Naive thymus-derived CD4-positive, alpha-beta T cell (primary cell): Measurements from ENCODE around the gene SEZ6. TPM values are rescaled to one million over a fixed set of nuclear protein-coding genes. Genes with fewer than 3 reads are reported as not detected.

ENCODE experiments used
- ATAC-seq: fragments of 150-1000 bp; cut with Tn5 transposase; 2 replicates; pipeline ENCODE4 v1.10.0; 2021; ENCODE audit warnings: mild to moderate bottlenecking, moderate library complexity
- CTCF ChIA-PET: fragments of 350-600 bp; sonication (Branson Sonifier 250); formaldehyde crosslinking; loops from one replicate; lab custom pipeline; 2021; ENCODE audit warnings: antibody characterized with exemption; lab: Charles Lee
- POLR2A ChIA-PET: fragments of 350-600 bp; sonication (Branson Sonifier 250); formaldehyde crosslinking; loops from one replicate; lab custom pipeline; 2021; ENCODE audit warnings: antibody characterized with exemption, inconsistent platforms; lab: Charles Lee
- DNase-seq, 9 donors: peaks; one replicate each; pipeline versions ENCODE4 v3.0.0 to v3.0.0-alpha.2; 2020 to 2022; ENCODE audit warnings: mixed read lengths in 1 of 9
- H3K27ac ChIP-seq: one replicate; pipeline ENCODE4 v1.7.0; 2013; ENCODE audit warnings: mild to moderate bottlenecking, low read depth, low read length, moderate library complexity
- H3K27me3 ChIP-seq, 2 donors: one replicate each; pipeline ENCODE4 v1.7.0; 2013; ENCODE audit warnings: low read length in 2 of 2, mild to moderate bottlenecking in 2 of 2, moderate library complexity in 2 of 2; ENCODE audit not compliant: control insufficient read depth in 2 of 2, insufficient read depth in 2 of 2
- H3K36me3 ChIP-seq, 3 experiments: 1 replicate in 2 of 3; 2 replicates in 1 of 3; pipeline ENCODE4 v1.7.0; 2013; ENCODE audit warnings: low read length in 3 of 3, mild to moderate bottlenecking in 3 of 3, moderate library complexity in 1 of 3; ENCODE audit not compliant: insufficient read depth in 3 of 3, control insufficient read depth in 2 of 3
- H3K4me1 ChIP-seq, 2 donors: one replicate each; pipeline ENCODE4 v1.7.0; 2013; ENCODE audit warnings: low read length in 2 of 2, mild to moderate bottlenecking in 2 of 2, moderate library complexity in 1 of 2; ENCODE audit not compliant: control insufficient read depth in 2 of 2, insufficient read depth in 2 of 2
- H3K4me3 ChIP-seq: 2 replicates; pipeline ENCODE4 v1.7.0; 2013; ENCODE audit warnings: mild to moderate bottlenecking, low read length
- H3K9me3 ChIP-seq, 3 experiments: 1 replicate in 2 of 3; 2 replicates in 1 of 3; pipeline ENCODE4 v1.7.0; 2013; ENCODE audit warnings: low read length in 3 of 3; ENCODE audit not compliant: control insufficient read depth in 2 of 3
- H3K27ac Mint-ChIP-seq, 9 donors: one replicate each; pipeline ENCODE4 v1.8.0; 2020 to 2022; ENCODE audit warnings: mixed read lengths in 9 of 9, mild to moderate bottlenecking in 8 of 9, moderate library complexity in 5 of 9, inconsistent platforms in 2 of 9
- H3K27me3 Mint-ChIP-seq, 5 donors: one replicate each; pipeline ENCODE4 v1.8.0; 2021 to 2022; ENCODE audit warnings: mixed read lengths in 5 of 5, mild to moderate bottlenecking in 1 of 5
- H3K36me3 Mint-ChIP-seq, 5 donors: one replicate each; pipeline ENCODE4 v1.8.0; 2020 to 2022; ENCODE audit warnings: mixed read lengths in 5 of 5, mild to moderate bottlenecking in 3 of 5, inconsistent platforms in 1 of 5
- H3K4me1 Mint-ChIP-seq, 7 donors: one replicate each; pipeline ENCODE4 v1.8.0; 2020 to 2022; ENCODE audit warnings: mixed read lengths in 7 of 7, mild to moderate bottlenecking in 3 of 7, inconsistent platforms in 1 of 7
- H3K4me3 Mint-ChIP-seq, 10 donors: one replicate each; pipeline ENCODE4 v1.8.0; 2020 to 2022; ENCODE audit warnings: mild to moderate bottlenecking in 10 of 10, mixed read lengths in 10 of 10, moderate library complexity in 6 of 10, inconsistent platforms in 2 of 10
- H3K9me3 Mint-ChIP-seq, 11 donors: one replicate each; pipeline ENCODE4 v1.8.0; 2020 to 2022; ENCODE audit warnings: mixed read lengths in 11 of 11, mild to moderate bottlenecking in 4 of 11, inconsistent platforms in 1 of 11, moderate library complexity in 1 of 11
- intact Hi-C, 2 donors: fragments of 100-400 bp; cut with micrococcal nuclease; formaldehyde crosslinking; loops; one replicate each; pipeline ENCODE4 v1.15.1; 2023
- polyA plus RNA-seq, 2 donors: library from polyadenylated mRNA; unstranded; fragments of 300-500 nt; fragmentation: Illumina TruSeq; gene quantifications; one replicate each; pipeline ENCODE4 v1.2.3, GENCODE V29; 2021
- total RNA-seq, 6 experiments: library from RNA in 5 of 6; stranded (reverse) in 5 of 6; gene quantifications; 1 replicate in 5 of 6; 2 replicates in 1 of 6; pipeline ENCODE4 v1.2.3 and lab custom pipeline; 2021 to 2026

The SEZ6 gene
- total and polyA plus RNA-seq, 7 experiments from 2014 or later = 0.40 to 2.0 (median 0.64) TPM; not detected in 3

DNA sequence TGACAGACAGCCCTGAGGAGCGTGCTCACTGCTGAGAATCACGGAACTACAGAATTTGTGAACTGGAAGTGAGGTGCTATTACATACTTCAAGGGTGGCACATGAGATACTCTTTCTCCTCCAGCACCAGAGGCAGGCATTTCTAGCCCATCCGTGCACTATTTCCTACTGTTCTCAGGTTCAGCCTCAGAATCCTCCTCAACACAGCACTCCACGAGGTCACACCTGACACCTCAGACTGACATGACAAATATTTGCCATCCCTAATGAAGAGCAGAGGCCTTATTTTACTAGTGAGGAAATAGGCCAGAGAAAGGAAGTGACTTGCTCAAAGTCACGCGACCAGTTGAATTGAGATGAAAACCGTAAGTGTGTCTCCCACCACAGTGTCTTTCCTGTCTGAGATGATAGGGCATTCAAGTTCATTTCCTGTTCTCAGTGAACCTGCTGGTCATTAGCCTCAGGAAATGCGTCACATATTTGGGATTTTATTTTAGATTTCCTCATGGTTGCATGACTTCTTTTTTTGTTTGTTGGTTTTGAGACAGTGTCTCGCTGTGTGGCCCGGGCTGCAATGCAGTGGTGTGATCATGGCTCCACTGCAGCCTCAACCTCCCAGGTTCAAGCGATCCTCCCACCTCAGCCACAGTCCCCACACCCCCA lies 23.6 kb downstream of the SEZ6 start:
- H3K27me3 ChIP-seq = no peaks in the 10 kb centered on the region
- peak; percentile 94 for ATAC-seq
- H3K36me3 ChIP-seq = no peaks in the 10 kb centered on the region
- DNase-seq = peak; percentile 20 to 79 (median 69)
- Mint-ChIP-seq H3K27ac (peak overlapping the region; percentile 80 to 99 (median 94)), H3K9me3 (no peaks in the 10 kb centered on the region), H3K27me3 (no peaks in the 10 kb centered on the region), H3K4me3 (peak overlapping the region; percentile 26 to 79 (median 62)), H3K4me1 (peaks cover 17 to 27% (median 22%) of the 10 kb centered on the region in 7 donors), H3K36me3 (no peaks in the 10 kb centered on the region)
- intact Hi-C loops = no loop called here
- ChIA-PET CTCF (no interaction called here), POLR2A (no interaction called here)
- H3K4me3 ChIP-seq = no peak overlapping the region
- H3K9me3 ChIP-seq = no peaks in the 10 kb centered on the region
- H3K4me1 ChIP-seq = peaks cover 13 to 27% of the 10 kb centered on the region in 2 donors
- H3K27ac ChIP-seq = peak overlapping the region; percentile 41

DNA sequence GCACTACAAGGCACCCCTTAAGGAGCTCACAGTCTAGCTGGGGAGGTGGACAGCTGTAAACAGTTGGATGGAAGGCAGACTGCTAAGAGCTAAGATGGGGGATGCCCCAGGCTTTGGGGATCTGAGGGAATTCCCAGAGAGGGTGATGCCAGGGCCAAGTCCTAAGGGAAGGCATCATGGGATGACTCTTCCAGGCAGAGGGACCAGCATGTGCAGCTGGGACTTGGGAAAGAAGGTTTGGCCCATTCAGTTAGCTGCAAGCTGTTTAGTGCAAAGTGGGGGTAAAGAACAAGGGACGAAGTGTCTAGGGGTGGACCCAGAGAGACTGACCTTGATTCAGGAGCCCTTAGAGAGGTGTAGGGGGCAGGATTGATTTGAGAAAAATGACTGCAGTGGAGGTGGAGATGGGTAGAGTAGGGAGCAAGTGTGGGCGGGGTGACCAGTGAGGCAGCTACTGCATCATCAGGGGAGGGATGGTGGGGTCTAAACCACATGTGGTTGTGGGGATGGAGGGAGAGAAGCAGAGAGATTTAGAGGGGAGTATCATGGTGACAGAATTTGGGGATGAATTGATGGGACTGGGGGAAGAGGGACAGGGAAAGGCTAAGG lies 27.4 kb downstream of the SEZ6 start:
- DNase-seq (no peak), ATAC-seq (no peak)
- Mint-ChIP-seq H3K4me1 (peaks cover 15 to 19% (median 17%) of the 10 kb centered on the region in 7 donors), H3K27ac (peak overlapping the region in 2 of 9 donors; percentile 6 to 31), H3K36me3 (no peaks in the 10 kb centered on the region), H3K9me3 (no peaks in the 10 kb centered on the region), H3K4me3 (no peak overlapping the region), H3K27me3 (no peaks in the 10 kb centered on the region)
- H3K36me3 ChIP-seq = no peaks in the 10 kb centered on the region
- CTCF ChIA-PET = interaction anchor here (1.9 kb wide), 1 partner anchor 138 kb away, joined by 4 read pairs; no protein-coding TSS in a partner anchor
- POLR2A ChIA-PET = no interaction called here
- H3K4me1 ChIP-seq = peaks cover 13 to 19% of the 10 kb centered on the region in 2 donors
- no peaks in the 10 kb centered on the region for H3K9me3 ChIP-seq
- H3K4me3 ChIP-seq = no peak overlapping the region
- intact Hi-C loops = no loop called here
- no peak overlapping the region for H3K27ac ChIP-seq
- no peaks in the 10 kb centered on the region for H3K27me3 ChIP-seq

DNA sequence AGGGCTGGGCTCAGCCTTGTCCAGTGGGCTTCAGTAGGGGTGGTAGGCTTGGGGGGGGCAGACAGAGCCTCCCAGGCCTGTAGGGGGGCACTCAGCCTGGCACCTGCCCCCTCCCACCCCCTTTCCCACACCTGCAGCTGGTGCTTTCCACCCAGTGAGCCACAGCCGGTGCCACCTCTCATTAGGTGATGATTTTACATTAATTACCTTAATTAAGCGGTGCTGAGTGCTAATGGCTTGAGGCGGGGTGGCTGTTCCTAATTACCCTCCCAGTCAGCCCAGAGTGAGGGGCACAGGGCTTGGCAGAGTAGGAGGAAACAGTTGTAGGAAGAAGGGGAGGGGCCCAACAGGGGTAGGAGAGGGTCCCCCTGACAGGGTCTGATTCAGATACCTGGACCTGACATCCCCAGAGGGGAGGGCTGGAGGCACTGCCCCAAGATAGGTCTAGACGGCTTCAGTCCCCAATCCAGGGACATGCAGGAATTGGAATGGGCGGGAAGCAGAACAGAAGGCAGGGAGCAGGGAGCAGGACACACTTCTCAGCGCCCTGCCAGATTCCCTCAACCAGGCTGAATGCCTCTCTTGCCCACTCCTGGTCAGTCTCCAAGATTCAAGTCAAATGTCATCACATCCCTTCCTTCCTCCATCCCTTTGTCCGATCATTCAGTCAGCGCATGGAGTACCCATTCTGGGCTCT lies 28.0 kb downstream of the SEZ6 start:
- Mint-ChIP-seq H3K27me3 (no peaks in the 10 kb centered on the region), H3K27ac (peak overlapping the region in 2 of 9 donors; percentile 6 to 31), H3K4me3 (no peak overlapping the region), H3K4me1 (peaks cover 9 to 13% (median 10%) of the 10 kb centered on the region in 7 donors), H3K36me3 (no peaks in the 10 kb centered on the region), H3K9me3 (no peaks in the 10 kb centered on the region)
- H3K27me3 ChIP-seq = no peaks in the 10 kb centered on the region
- peaks cover 8 to 12% of the 10 kb centered on the region in 2 donors for H3K4me1 ChIP-seq
- H3K27ac ChIP-seq = no peak overlapping the region
- DNase-seq (no peak), ATAC-seq (no peak)
- CTCF ChIA-PET = no interaction called here
- H3K36me3 ChIP-seq = no peaks in the 10 kb centered on the region
- intact Hi-C loops = no loop called here
- no peak overlapping the region for H3K4me3 ChIP-seq
- POLR2A ChIA-PET = no interaction called here
- no peaks in the 10 kb centered on the region for H3K9me3 ChIP-seq

DNA sequence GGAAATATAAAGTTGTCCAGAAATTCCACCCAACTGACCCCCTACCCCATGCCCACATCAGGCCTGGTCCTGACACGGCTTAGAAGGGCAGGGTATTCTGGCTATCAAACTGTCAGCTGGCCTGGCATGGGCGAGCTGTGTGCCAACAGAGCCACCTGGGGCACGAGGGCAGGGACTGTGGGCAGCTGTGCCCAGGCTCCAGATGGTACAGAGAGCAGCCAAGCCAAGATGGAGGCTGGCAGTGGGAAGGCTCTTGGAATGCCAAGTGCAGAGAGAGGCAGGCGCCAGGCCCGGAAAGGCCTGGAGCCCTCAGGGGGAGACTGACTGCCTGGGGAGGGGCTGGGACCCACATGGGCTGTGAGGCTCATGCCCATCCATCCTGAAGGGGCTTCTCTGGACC lies 30.2 kb downstream of the SEZ6 start:
- ATAC-seq (no peak), DNase-seq (no peak)
- Histone ChIP-seq H3K4me1 (no peaks in the 10 kb centered on the region), H3K9me3 (no peaks in the 10 kb centered on the region), H3K36me3 (no peaks in the 10 kb centered on the region), H3K4me3 (no peak overlapping the region), H3K27me3 (no peaks in the 10 kb centered on the region), H3K27ac (no peak overlapping the region)
- ChIA-PET POLR2A (no interaction called here), CTCF (no interaction called here)
- Mint-ChIP-seq H3K9me3 (no peaks in the 10 kb centered on the region), H3K27ac (no peak overlapping the region), H3K4me3 (no peak overlapping the region), H3K27me3 (peaks cover 0 to 3% (median 0%) of the 10 kb centered on the region in 5 donors), H3K36me3 (no peaks in the 10 kb centered on the region), H3K4me1 (peaks cover 0 to 3% (median 0%) of the 10 kb centered on the region in 7 donors)
- intact Hi-C loops = no loop called here

DNA sequence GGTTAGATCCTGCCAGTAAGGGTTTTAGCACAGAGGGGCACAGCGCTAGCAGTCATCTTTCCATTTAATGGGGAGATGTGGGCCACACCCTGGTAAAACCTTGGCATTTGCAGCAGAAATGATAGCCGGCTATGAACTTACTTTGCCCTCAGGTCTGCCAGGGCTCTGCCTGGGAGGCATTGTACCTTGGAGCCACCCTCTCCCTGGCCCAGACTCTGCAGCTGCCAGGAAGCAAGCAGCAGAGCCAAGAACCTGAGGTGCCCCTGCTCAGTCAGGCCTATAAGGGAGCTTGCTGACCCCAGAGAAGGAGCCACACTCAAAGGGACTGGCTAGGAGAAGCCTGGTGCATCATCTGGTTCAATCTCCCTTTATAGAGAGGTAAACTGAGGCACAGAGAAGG lies 30.8 kb downstream of the SEZ6 start:
- no peak overlapping the region for H3K4me3 ChIP-seq
- H3K9me3 ChIP-seq = no peaks in the 10 kb centered on the region
- no peaks in the 10 kb centered on the region for H3K4me1 ChIP-seq
- H3K27me3 ChIP-seq = no peaks in the 10 kb centered on the region
- no peak overlapping the region for H3K27ac ChIP-seq
- POLR2A ChIA-PET = no interaction called here
- H3K36me3 ChIP-seq = no peaks in the 10 kb centered on the region
- H3K27me3 Mint-ChIP-seq = peaks cover 0 to 3% (median 0%) of the 10 kb centered on the region in 5 donors
- no peak overlapping the region for H3K27ac Mint-ChIP-seq
- intact Hi-C loops = no loop called here
- ATAC-seq = no peak
- CTCF ChIA-PET = no interaction called here
- no peaks in the 10 kb centered on the region for H3K36me3 Mint-ChIP-seq
- no peak for DNase-seq
- H3K9me3 Mint-ChIP-seq = no peaks in the 10 kb centered on the region
- no peak overlapping the region for H3K4me3 Mint-ChIP-seq
- peaks cover 0 to 3% (median 0%) of the 10 kb centered on the region in 7 donors for H3K4me1 Mint-ChIP-seq

DNA sequence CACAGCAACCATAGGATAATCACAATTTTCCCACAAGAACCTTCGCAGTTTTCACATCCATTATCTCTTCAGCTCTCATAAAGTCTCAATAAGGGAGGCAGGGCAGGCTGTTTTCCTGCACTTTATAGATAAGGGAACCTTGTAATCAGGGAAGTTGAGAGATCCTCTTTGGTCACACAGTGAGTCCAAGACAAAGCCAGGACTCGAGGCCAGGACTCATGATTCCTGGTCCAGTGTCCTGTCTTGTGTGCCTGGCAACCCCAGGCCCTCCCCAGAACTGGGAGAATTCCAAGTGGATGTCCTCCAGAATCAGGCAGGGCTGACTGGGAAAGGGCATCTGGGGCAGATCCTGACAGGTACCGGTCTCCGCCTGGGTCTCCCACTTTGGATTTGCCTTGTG lies 31.4 kb downstream of the SEZ6 start:
- DNase-seq (no peak), ATAC-seq (no peak)
- Mint-ChIP-seq H3K4me3 (no peak overlapping the region), H3K27ac (no peak overlapping the region), H3K4me1 (peaks cover 0 to under 1% (median 0%) of the 10 kb centered on the region in 7 donors), H3K36me3 (no peaks in the 10 kb centered on the region), H3K27me3 (peaks cover 0 to 3% (median 0%) of the 10 kb centered on the region in 5 donors), H3K9me3 (no peaks in the 10 kb centered on the region)
- POLR2A ChIA-PET = no interaction called here
- no peaks in the 10 kb centered on the region for H3K27me3 ChIP-seq
- CTCF ChIA-PET = no interaction called here
- no peaks in the 10 kb centered on the region for H3K36me3 ChIP-seq
- intact Hi-C loops = no loop called here
- no peaks in the 10 kb centered on the region for H3K9me3 ChIP-seq
- no peak overlapping the region for H3K4me3 ChIP-seq
- H3K27ac ChIP-seq = no peak overlapping the region
- no peaks in the 10 kb centered on the region for H3K4me1 ChIP-seq
